AG04450 (cell line): ENCODE data around the gene SLC37A3. TPM values are rescaled to one million over a fixed set of nuclear protein-coding genes. Genes with fewer than 3 reads are reported as not detected.

Source experiments
- CTCF ChIA-PET: fragments of 300-600, 350-600 bp; formaldehyde crosslinking; extraction: SDS; loops from one replicate; lab custom pipeline; 2022; ENCODE audit warnings: antibody characterized with exemption, inconsistent platforms; lab: Charles Lee
- POLR2A ChIA-PET: fragments of 350-600 bp; formaldehyde crosslinking; extraction: SDS; loops from one replicate; lab custom pipeline; 2021; ENCODE audit warnings: antibody characterized with exemption, inconsistent platforms; lab: Yijun Ruan, JAX
- DNase-seq: peaks from one replicate; pipeline ENCODE4 v3.0.0-alpha.2; 2011; ENCODE audit warnings: low read depth, low spot score
- H3K27ac ChIP-seq: one replicate; pipeline ENCODE4 v1.5.1; 2012; ENCODE audit warnings: low read depth, low read length, control low read depth
- H3K27me3 ChIP-seq: one replicate; pipeline ENCODE4 v1.6.0; 2012; ENCODE audit warnings: low read length; ENCODE audit not compliant: control insufficient read depth, insufficient read depth
- H3K4me3 ChIP-seq: 2 replicates; pipeline ENCODE4 v1.5.1; 2011; ENCODE audit warnings: mild to moderate bottlenecking, low read depth, low read length, control low read depth
- H3K9me3 ChIP-seq: 2 replicates; pipeline ENCODE4 v1.5.1; 2012; ENCODE audit warnings: low read length; ENCODE audit not compliant: control insufficient read depth, insufficient read depth
- CTCF ChIP-seq: IDR thresholded peaks from 2 replicates; pipeline ENCODE4 v1.5.1; 2011; ENCODE audit warnings: low read depth, low read length, control low read depth, inconsistent platforms
- polyA plus RNA-seq: library from polyadenylated mRNA; depleted of rRNA; stranded (reverse); fragments of >200 nt; gene quantifications from 2 replicates; pipeline ENCODE4 v1.2.3, GENCODE V29; 2011

The SLC37A3 gene
- polyA plus RNA-seq, 1 experiment: 61.7 TPM

GRCh38 chr7:140364819-140365218 lies 33.5 kb downstream of the SLC37A3 start:
- CTCF ChIA-PET: no interaction called here
- Histone ChIP-seq H3K27me3 (no peaks in the 10 kb centered on the region), H3K9me3 (no peaks in the 10 kb centered on the region), H3K4me3 (no peak overlapping the region), H3K27ac (no peak overlapping the region)
- no peak for TF ChIP-seq CTCF
- DNase-seq: no peak
- POLR2A ChIA-PET: no interaction called here

- POLR2A ChIA-PET: no interaction called here
- H3K4me3 ChIP-seq: no peak overlapping the region
- no peaks in the 10 kb centered on the region for H3K9me3 ChIP-seq
- no peak for TF ChIP-seq CTCF
- no peaks in the 10 kb centered on the region for H3K27me3 ChIP-seq
- no peak for DNase-seq
- CTCF ChIA-PET: no interaction called here
- H3K27ac ChIP-seq: no peak overlapping the region
These were observed 37.6 kb downstream of the SLC37A3 start for GRCh38 chr7:140360697-140361229.

- H3K27ac ChIP-seq: no peak overlapping the region
- no peak for DNase-seq
- no peaks in the 10 kb centered on the region for H3K27me3 ChIP-seq
- no peak for TF ChIP-seq CTCF
- ChIA-PET CTCF (no interaction called here), POLR2A (no interaction called here)
- H3K4me3 ChIP-seq: no peak overlapping the region
- no peaks in the 10 kb centered on the region for H3K9me3 ChIP-seq
These were observed 39.8 kb downstream of the SLC37A3 start for GRCh38 chr7:140358412-140359051.

GRCh38 chr7:140358024-140358411 lies 40.3 kb downstream of the SLC37A3 start:
- Histone ChIP-seq H3K27me3 (no peaks in the 10 kb centered on the region), H3K4me3 (no peak overlapping the region), H3K27ac (no peak overlapping the region), H3K9me3 (no peaks in the 10 kb centered on the region)
- CTCF ChIA-PET: no interaction called here
- DNase-seq: no peak
- no peak for TF ChIP-seq CTCF
- POLR2A ChIA-PET: no interaction called here

GRCh38 chr7:140350056-140350455 lies 48.3 kb downstream of the SLC37A3 start:
- no peak for TF ChIP-seq CTCF
- Histone ChIP-seq H3K27me3 (no peaks in the 10 kb centered on the region), H3K9me3 (no peaks in the 10 kb centered on the region), H3K27ac (no peak overlapping the region), H3K4me3 (no peak overlapping the region)
- DNase-seq: no peak
- ChIA-PET CTCF (no interaction called here), POLR2A (no interaction called here)
